ENCODE measurements around the gene IMMT.

- TF ChIP-seq POLR2AphosphoS5 (IDR thresholded peaks at IDR 0.05) (no peak), CTCF (IDR thresholded peaks at IDR 0.05 in 8 of 11, conservative IDR thresholded peaks at IDR 0.05 in 3 of 11) (no peak), POLR2A (IDR thresholded peaks at IDR 0.05) (no peak)
Measured at GRCh38 chr2:86157009-86157556, 38.2 kb downstream of the IMMT start.

Data from spleen (tissue), 7 donors.